Peyer's patch (tissue), 4 donors: ENCODE data around the gene ATXN1.

ENCODE experiments used
- CTCF ChIP-seq, 6 experiments: fragments of 450-650 bp in 4 of 6; fragments of 200-600 bp in 2 of 6; sonication (generic) in 1 of 6; IDR thresholded peaks; one replicate each; pipeline ENCODE4 v1.5.1; 2017 to 2019; ENCODE audit warnings: antibody characterized with exemption in 6 of 6, mild to moderate bottlenecking in 3 of 6, moderate library complexity in 1 of 6
- POLR2A ChIP-seq, 2 donors: fragments of 450-650 bp; IDR thresholded peaks; one replicate each; pipeline ENCODE4 v1.5.1; 2017; ENCODE audit warnings: antibody characterized with exemption in 2 of 2, mild to moderate bottlenecking in 2 of 2, moderate library complexity in 2 of 2

GRCh38 chr6:16651871-16652270 lies 109.4 kb downstream of the ATXN1 start:
- TF ChIP-seq POLR2A (IDR thresholded peaks at IDR 0.05) (peak in 1 of 2 donors; percentile 28), CTCF (IDR thresholded peaks at IDR 0.05) (no peak)
